Measurements from ENCODE around the gene NAA60. TPM values are rescaled to one million over a fixed set of nuclear protein-coding genes. Genes with fewer than 3 reads are reported as not detected.

NAA60 gene
- polyA plus RNA-seq, 1 donor from 2014 or later: 32.0 TPM

DNA sequence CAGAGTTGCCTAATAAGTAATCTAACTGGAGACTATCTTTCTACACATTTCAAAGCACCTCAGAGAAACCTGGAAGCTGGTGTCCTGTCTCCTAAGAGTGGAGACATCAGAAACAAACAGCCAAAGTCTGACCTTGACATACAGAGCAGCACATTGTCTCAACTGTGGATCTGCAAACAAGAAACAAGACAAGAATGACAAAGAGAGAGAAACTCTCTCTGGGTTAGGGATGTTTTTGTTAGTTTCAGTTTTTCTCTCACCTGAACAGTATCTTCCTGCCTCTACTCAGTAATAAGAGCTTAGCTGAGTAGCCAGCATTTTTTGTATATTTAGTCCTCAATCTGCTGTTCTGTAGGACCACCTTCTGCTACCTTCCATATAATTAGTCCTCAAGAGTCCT is 9.1 kb upstream of the NAA60 start:
- Histone ChIP-seq H4K20me1 (ENCODE audit: insufficient read depth) (no peaks in the 10 kb centered on the region), H3K9me2 (ENCODE audit: insufficient read depth, low read length) (no peaks in the 10 kb centered on the region), H3K79me2 (replicated peaks; ENCODE audit: insufficient read depth, low read length) (no peaks in the 10 kb centered on the region), H3K4me2 (ENCODE audit: low read length) (no peak overlapping the region), H3F3A (ENCODE audit: insufficient read depth, low read length, poor library complexity, severe bottlenecking) (no peaks in the 10 kb centered on the region), H3K36me3 (ENCODE audit: insufficient read depth, low read length) (no peaks in the 10 kb centered on the region), H3K4me3 (ENCODE audit: low read length) (no peak overlapping the region), H3K9me3 (ENCODE audit: low read length) (no peaks in the 10 kb centered on the region), H3K27ac (ENCODE audit: low read length) (no peak overlapping the region), H2AFZ (ENCODE audit: low read depth, low read length) (no peak overlapping the region), H3K27me3 (ENCODE audit: insufficient read depth, low read depth, low read length) (no peaks in the 10 kb centered on the region), H3K9ac (ENCODE audit: low read length) (no peak overlapping the region)
- TF ChIP-seq, protein P1, sequence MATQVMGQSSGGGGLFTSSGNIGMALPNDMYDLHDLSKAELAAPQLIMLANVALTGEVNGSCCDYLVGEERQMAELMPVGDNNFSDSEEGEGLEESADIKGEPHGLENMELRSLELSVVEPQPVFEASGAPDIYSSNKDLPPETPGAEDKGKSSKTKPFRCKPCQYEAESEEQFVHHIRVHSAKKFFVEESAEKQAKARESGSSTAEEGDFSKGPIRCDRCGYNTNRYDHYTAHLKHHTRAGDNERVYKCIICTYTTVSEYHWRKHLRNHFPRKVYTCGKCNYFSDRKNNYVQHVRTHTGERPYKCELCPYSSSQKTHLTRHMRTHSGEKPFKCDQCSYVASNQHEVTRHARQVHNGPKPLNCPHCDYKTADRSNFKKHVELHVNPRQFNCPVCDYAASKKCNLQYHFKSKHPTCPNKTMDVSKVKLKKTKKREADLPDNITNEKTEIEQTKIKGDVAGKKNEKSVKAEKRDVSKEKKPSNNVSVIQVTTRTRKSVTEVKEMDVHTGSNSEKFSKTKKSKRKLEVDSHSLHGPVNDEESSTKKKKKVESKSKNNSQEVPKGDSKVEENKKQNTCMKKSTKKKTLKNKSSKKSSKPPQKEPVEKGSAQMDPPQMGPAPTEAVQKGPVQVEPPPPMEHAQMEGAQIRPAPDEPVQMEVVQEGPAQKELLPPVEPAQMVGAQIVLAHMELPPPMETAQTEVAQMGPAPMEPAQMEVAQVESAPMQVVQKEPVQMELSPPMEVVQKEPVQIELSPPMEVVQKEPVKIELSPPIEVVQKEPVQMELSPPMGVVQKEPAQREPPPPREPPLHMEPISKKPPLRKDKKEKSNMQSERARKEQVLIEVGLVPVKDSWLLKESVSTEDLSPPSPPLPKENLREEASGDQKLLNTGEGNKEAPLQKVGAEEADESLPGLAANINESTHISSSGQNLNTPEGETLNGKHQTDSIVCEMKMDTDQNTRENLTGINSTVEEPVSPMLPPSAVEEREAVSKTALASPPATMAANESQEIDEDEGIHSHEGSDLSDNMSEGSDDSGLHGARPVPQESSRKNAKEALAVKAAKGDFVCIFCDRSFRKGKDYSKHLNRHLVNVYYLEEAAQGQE (IDR thresholded peaks at IDR 0.05; ENCODE audit: borderline replicate concordance): no peak
- TF ChIP-seq SMC3 (conservative IDR thresholded peaks at IDR 0.05; ENCODE audit: poor library complexity): no peak
- TF ChIP-seq RAD21 (conservative IDR thresholded peaks at IDR 0.05): no peak
- TF ChIP-seq TAF1 (IDR thresholded peaks at IDR 0.05; ENCODE audit: low read depth): no peak
- no peak for TF ChIP-seq EP300 (conservative IDR thresholded peaks at IDR 0.05; ENCODE audit: poor library complexity, severe bottlenecking)
- TF ChIP-seq EZH2 (IDR thresholded peaks at IDR 0.05; ENCODE audit: borderline replicate concordance, insufficient read depth, low read length, poor library complexity, severe bottlenecking): no peak

DNA sequence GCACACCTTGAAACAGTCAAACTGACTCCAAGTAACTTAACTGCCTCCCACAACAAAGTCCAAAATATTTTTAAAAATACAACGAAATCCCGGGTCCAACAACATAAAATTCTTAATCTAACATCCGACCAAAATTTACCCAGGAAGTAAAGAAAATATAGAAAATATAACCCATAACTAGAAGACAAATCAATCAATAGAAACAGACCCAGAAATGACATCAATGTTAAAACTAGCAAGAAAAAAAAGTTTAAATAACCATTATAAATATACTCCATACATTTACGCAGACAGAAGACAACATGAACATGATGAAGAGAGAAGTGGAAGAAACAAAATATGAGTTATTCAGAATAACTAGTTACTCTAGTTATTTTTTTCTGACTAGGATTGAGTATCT is 3.8 kb upstream of the NAA60 start:
- H3K9me3 ChIP-seq (ENCODE audit: low read length): no peaks in the 10 kb centered on the region
- H4K20me1 ChIP-seq (ENCODE audit: insufficient read depth): no peaks in the 10 kb centered on the region
- no peak overlapping the region for H3K4me2 ChIP-seq (ENCODE audit: low read length)
- no peak overlapping the region for H2AFZ ChIP-seq (ENCODE audit: low read depth, low read length)
- H3K27me3 ChIP-seq (ENCODE audit: insufficient read depth, low read depth, low read length): no peaks in the 10 kb centered on the region
- no peak overlapping the region for H3K4me3 ChIP-seq (ENCODE audit: low read length)
- H3K9ac ChIP-seq (ENCODE audit: low read length): no peak overlapping the region
- TF ChIP-seq EZH2 (IDR thresholded peaks at IDR 0.05; ENCODE audit: borderline replicate concordance, insufficient read depth, low read length, poor library complexity, severe bottlenecking) (no peak), RAD21 (conservative IDR thresholded peaks at IDR 0.05) (no peak), SMC3 (conservative IDR thresholded peaks at IDR 0.05; ENCODE audit: poor library complexity) (no peak), MXI1 (conservative IDR thresholded peaks at IDR 0.05; ENCODE audit: poor library complexity, severe bottlenecking) (no peak), TAF1 (IDR thresholded peaks at IDR 0.05; ENCODE audit: low read depth) (no peak), EP300 (conservative IDR thresholded peaks at IDR 0.05; ENCODE audit: poor library complexity, severe bottlenecking) (no peak), POLR2AphosphoS5 (IDR thresholded peaks at IDR 0.05) (no peak)
- TF ChIP-seq, protein P2, sequence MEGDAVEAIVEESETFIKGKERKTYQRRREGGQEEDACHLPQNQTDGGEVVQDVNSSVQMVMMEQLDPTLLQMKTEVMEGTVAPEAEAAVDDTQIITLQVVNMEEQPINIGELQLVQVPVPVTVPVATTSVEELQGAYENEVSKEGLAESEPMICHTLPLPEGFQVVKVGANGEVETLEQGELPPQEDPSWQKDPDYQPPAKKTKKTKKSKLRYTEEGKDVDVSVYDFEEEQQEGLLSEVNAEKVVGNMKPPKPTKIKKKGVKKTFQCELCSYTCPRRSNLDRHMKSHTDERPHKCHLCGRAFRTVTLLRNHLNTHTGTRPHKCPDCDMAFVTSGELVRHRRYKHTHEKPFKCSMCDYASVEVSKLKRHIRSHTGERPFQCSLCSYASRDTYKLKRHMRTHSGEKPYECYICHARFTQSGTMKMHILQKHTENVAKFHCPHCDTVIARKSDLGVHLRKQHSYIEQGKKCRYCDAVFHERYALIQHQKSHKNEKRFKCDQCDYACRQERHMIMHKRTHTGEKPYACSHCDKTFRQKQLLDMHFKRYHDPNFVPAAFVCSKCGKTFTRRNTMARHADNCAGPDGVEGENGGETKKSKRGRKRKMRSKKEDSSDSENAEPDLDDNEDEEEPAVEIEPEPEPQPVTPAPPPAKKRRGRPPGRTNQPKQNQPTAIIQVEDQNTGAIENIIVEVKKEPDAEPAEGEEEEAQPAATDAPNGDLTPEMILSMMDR (IDR thresholded peaks at IDR 0.05; ENCODE audit: poor library complexity, severe bottlenecking): no peak
- TF ChIP-seq, protein P1 (IDR thresholded peaks at IDR 0.05; ENCODE audit: borderline replicate concordance): no peak
- H3F3A ChIP-seq (ENCODE audit: insufficient read depth, low read length, poor library complexity, severe bottlenecking): no peaks in the 10 kb centered on the region
- H3K79me2 ChIP-seq (replicated peaks; ENCODE audit: insufficient read depth, low read length): peaks cover 6% of the 10 kb centered on the region
- H3K27ac ChIP-seq (ENCODE audit: low read length): no peak overlapping the region
- no peaks in the 10 kb centered on the region for H3K9me2 ChIP-seq (ENCODE audit: insufficient read depth, low read length)
- no peaks in the 10 kb centered on the region for H3K36me3 ChIP-seq (ENCODE audit: insufficient read depth, low read length)

Measured in neural cell (in vitro differentiated cells).